Measurements from ENCODE around the gene BCL7C. TPM values are rescaled to one million over a fixed set of nuclear protein-coding genes. Genes with fewer than 3 reads are reported as not detected.
"Not testable (repeated sequence)": the region's sequence is repeated elsewhere in the genome, so short reads cannot be mapped to it uniquely, and the experiment has no call there.

The BCL7C gene
- 34.6 to 37.5 TPM (median 37.3 TPM) in 3 replicates for total RNA-seq
- long read RNA-seq, transcript BCL7C-201 (6 exons, 1,740 nt): major isoform, 61 of 74 reads
- long read RNA-seq, partial matches to known transcripts: 1 of 74 reads
- long read RNA-seq, other reads (novel, unspliced or antisense): 6 of 74 reads

- DNase-seq (ENCODE audit: low spot score): peak; percentile 95
- H3K27me3 Mint-ChIP-seq (ENCODE audit: low read depth): no peaks in the 10 kb centered on the region
- H3K4me3 Mint-ChIP-seq (ENCODE audit: unreplicated experiment): peak within 1 kb of the TSS; percentile 83
- peak; percentile 76 for TF ChIP-seq CTCF (IDR thresholded peaks at IDR 0.05)
- H3K36me3 Mint-ChIP-seq (ENCODE audit: low read depth): peaks cover 4% of the 10 kb centered on the region
- H3K27ac Mint-ChIP-seq (ENCODE audit: unreplicated experiment): peak within 1 kb of the TSS; percentile 85
- H3K4me1 Mint-ChIP-seq (ENCODE audit: low read depth): peaks cover 50% of the 10 kb centered on the region
- no peaks in the 10 kb centered on the region for H3K9me3 Mint-ChIP-seq (ENCODE audit: low read depth)
These were observed at the start of gene BCL7C for GRCh38 chr16:30893744-30894539. TSS of gene BCL7C (minus strand) at chr16:30894077. CDS start at chr16:30893944, 133 bp downstream.

GRCh38 chr16:30942426-30942806 lies 48.5 kb upstream of the BCL7C start:
- Mint-ChIP-seq H3K27me3 (ENCODE audit: low read depth) (no peaks in the 10 kb centered on the region), H3K27ac (ENCODE audit: unreplicated experiment) (no peak overlapping the region)

GRCh38 chr16:30941600-30942425 lies 47.9 kb upstream of the BCL7C start:
- Mint-ChIP-seq H3K27me3 (ENCODE audit: low read depth) (no peaks in the 10 kb centered on the region), H3K27ac (ENCODE audit: unreplicated experiment) (peak overlapping the region; percentile 10), H3K4me1 (ENCODE audit: low read depth) (peaks cover 11% of the 10 kb centered on the region), H3K4me3 (ENCODE audit: unreplicated experiment) (no peak overlapping the region), H3K36me3 (ENCODE audit: low read depth) (peaks cover 8% of the 10 kb centered on the region), H3K9me3 (ENCODE audit: low read depth) (no peaks in the 10 kb centered on the region)
- peak; percentile 85 for TF ChIP-seq CTCF (IDR thresholded peaks at IDR 0.05)
- no peak for DNase-seq (ENCODE audit: low spot score)

More at GRCh38 chr16:30942426-30942806, 48.5 kb upstream of the BCL7C start:
- DNase-seq (ENCODE audit: low spot score): no peak
- Mint-ChIP-seq H3K4me1 (ENCODE audit: low read depth) (peaks cover 11% of the 10 kb centered on the region), H3K36me3 (ENCODE audit: low read depth) (peaks cover 8% of the 10 kb centered on the region), H3K4me3 (ENCODE audit: unreplicated experiment) (no peak overlapping the region), H3K9me3 (ENCODE audit: low read depth) (no peaks in the 10 kb centered on the region)
- TF ChIP-seq CTCF (IDR thresholded peaks at IDR 0.05): no peak

GRCh38 chr16:30939571-30939970 lies 45.7 kb upstream of the BCL7C start:
- not testable (repeated sequence) for H3K4me3 Mint-ChIP-seq (ENCODE audit: unreplicated experiment); H3K9me3 Mint-ChIP-seq (ENCODE audit: low read depth); H3K27ac Mint-ChIP-seq (ENCODE audit: unreplicated experiment); H3K27me3 Mint-ChIP-seq (ENCODE audit: low read depth); H3K36me3 Mint-ChIP-seq (ENCODE audit: low read depth); DNase-seq (ENCODE audit: low spot score)
- peaks cover 11% of the 10 kb centered on the region for H3K4me1 Mint-ChIP-seq (ENCODE audit: low read depth)

GRCh38 chr16:30937692-30938091 lies 43.8 kb upstream of the BCL7C start:
- no peaks in the 10 kb centered on the region for H3K27me3 Mint-ChIP-seq (ENCODE audit: low read depth)
- H3K36me3 Mint-ChIP-seq (ENCODE audit: low read depth): peaks cover under 1% of the 10 kb centered on the region
- H3K4me1 Mint-ChIP-seq (ENCODE audit: low read depth): peaks cover 11% of the 10 kb centered on the region
- DNase-seq (ENCODE audit: low spot score): no peak
- H3K9me3 Mint-ChIP-seq (ENCODE audit: low read depth): no peaks in the 10 kb centered on the region
- TF ChIP-seq CTCF (IDR thresholded peaks at IDR 0.05): no peak
- H3K27ac Mint-ChIP-seq (ENCODE audit: unreplicated experiment): peak overlapping the region; percentile 68
- no peak overlapping the region for H3K4me3 Mint-ChIP-seq (ENCODE audit: unreplicated experiment)

Measured in chondrocyte (in vitro differentiated cells).